Peyer's patch (tissue), 4 donors: ENCODE data around the gene ASCC1. TPM values are rescaled to one million over a fixed set of nuclear protein-coding genes. Genes with fewer than 3 reads are reported as not detected.

ENCODE experiments used
- DNase-seq, 3 donors: peaks; one replicate each; pipeline ENCODE4 v3.0.0-alpha.2; 2017 to 2019
- H3K27ac ChIP-seq, 4 donors: fragments of 200-600 bp; sonication (generic); one replicate each; pipeline ENCODE4 v1.5.1; 2016 to 2019
- H3K27me3 ChIP-seq, 2 donors: fragments of 200-600 bp; sonication (generic); one replicate each; pipeline ENCODE4 v1.5.1; 2019
- H3K36me3 ChIP-seq, 3 donors: fragments of 200-600 bp; sonication (generic); one replicate each; pipeline ENCODE4 v1.5.1; 2016 to 2019
- H3K4me1 ChIP-seq, 4 donors: fragments of 200-600 bp; sonication (generic); one replicate each; pipeline ENCODE4 v1.5.1; 2016 to 2019
- H3K4me3 ChIP-seq, 4 donors: fragments of 200-600 bp; sonication (generic); 1 replicate in 3 of 4; 2 replicates in 1 of 4; pipeline ENCODE4 v1.5.1; 2016 to 2019; ENCODE audit warnings: mild to moderate bottlenecking in 1 of 4
- H3K9me3 ChIP-seq, 4 donors: fragments of 200-600 bp; sonication (generic); one replicate each; pipeline ENCODE4 v1.5.1; 2016 to 2019; ENCODE audit warnings: mild to moderate bottlenecking in 1 of 4
- POLR2A ChIP-seq, 2 donors: fragments of 450-650 bp; IDR thresholded peaks; one replicate each; pipeline ENCODE4 v1.5.1; 2017; ENCODE audit warnings: antibody characterized with exemption in 2 of 2, mild to moderate bottlenecking in 2 of 2, moderate library complexity in 2 of 2
- total RNA-seq, 4 donors: library from RNA; depleted of rRNA; stranded (reverse); fragments of >200 nt; gene quantifications; one replicate each; pipeline ENCODE4 v1.1.0, GENCODE V29; 2016
- TF ChIP-seq, protein P1 (sequence below), 6 experiments: fragments of 450-650 bp in 4 of 6; fragments of 200-600 bp in 2 of 6; sonication (generic) in 1 of 6; IDR thresholded peaks; one replicate each; pipeline ENCODE4 v1.5.1; 2017 to 2019; ENCODE audit warnings: antibody characterized with exemption in 6 of 6, mild to moderate bottlenecking in 3 of 6, moderate library complexity in 1 of 6

ASCC1 gene
- total RNA-seq, 4 donors from 2014 or later: 9.7 to 48.7 (median 21.5) TPM

DNA sequence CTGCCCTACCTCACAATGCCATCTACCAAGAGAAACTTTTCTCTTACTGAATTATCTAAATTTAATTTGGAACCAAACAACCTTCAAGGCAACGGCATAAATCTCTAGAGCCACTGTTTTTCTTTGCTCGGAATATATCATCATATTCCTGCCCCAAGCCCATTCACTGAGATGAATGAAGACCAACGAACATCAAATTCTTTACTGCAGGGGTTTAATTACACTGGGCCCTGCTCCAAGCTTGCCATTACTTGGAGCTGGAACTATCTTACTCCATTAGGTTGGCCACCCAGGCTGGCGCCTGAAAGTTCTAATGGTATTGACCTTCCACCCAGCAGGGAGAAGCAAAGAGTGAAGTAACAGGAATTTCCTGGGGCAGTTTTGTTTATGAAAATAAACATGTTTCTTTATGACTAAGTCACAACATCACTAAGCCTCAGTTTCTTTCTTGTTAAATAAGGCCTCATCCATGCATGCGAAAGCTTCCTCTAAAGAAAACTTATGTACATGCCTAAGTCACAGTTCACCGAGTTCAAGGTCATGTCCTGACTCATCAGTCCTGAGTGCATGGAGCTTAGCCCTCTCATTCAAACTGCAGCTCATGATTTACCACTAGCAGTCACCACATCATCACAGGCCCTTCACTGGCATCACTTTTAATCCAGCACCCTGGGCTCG, 42.3 kb downstream of the ASCC1 start:
- Histone ChIP-seq H3K27me3 (no peaks in the 10 kb centered on the region), H3K9me3 (no peaks in the 10 kb centered on the region), H3K27ac (no peak overlapping the region), H3K4me1 (no peaks in the 10 kb centered on the region), H3K36me3 (peaks cover 0 to 6% (median 0%) of the 10 kb centered on the region in 3 donors), H3K4me3 (no peak overlapping the region)
- TF ChIP-seq, protein P1, sequence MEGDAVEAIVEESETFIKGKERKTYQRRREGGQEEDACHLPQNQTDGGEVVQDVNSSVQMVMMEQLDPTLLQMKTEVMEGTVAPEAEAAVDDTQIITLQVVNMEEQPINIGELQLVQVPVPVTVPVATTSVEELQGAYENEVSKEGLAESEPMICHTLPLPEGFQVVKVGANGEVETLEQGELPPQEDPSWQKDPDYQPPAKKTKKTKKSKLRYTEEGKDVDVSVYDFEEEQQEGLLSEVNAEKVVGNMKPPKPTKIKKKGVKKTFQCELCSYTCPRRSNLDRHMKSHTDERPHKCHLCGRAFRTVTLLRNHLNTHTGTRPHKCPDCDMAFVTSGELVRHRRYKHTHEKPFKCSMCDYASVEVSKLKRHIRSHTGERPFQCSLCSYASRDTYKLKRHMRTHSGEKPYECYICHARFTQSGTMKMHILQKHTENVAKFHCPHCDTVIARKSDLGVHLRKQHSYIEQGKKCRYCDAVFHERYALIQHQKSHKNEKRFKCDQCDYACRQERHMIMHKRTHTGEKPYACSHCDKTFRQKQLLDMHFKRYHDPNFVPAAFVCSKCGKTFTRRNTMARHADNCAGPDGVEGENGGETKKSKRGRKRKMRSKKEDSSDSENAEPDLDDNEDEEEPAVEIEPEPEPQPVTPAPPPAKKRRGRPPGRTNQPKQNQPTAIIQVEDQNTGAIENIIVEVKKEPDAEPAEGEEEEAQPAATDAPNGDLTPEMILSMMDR (IDR thresholded peaks at IDR 0.05): no peak
- TF ChIP-seq POLR2A (IDR thresholded peaks at IDR 0.05): no peak
- DNase-seq: no peak

DNA sequence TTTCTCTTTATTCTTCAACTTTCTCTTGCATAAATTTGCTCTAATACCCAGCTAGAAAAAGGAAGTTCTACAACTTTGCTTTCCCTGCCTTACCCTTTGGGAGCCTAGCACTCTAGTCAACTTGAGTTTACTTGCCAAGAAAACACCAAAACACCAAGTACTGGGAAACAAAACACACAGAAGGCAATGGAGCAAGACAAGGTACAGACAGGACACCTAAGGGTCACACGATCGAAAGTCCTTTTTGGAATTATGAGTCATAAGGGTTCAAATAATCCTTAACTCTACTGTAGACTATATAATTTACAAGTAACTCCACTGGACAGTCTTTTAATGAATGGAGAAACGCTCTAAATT, 42.8 kb downstream of the ASCC1 start:
- Histone ChIP-seq H3K27ac (no peak overlapping the region), H3K27me3 (no peaks in the 10 kb centered on the region), H3K4me1 (no peaks in the 10 kb centered on the region), H3K4me3 (no peak overlapping the region), H3K9me3 (no peaks in the 10 kb centered on the region), H3K36me3 (peaks cover 0 to 2% (median 0%) of the 10 kb centered on the region in 3 donors)
- no peak for DNase-seq
- TF ChIP-seq, protein P1 (IDR thresholded peaks at IDR 0.05): no peak
- TF ChIP-seq POLR2A (IDR thresholded peaks at IDR 0.05): no peak

DNA sequence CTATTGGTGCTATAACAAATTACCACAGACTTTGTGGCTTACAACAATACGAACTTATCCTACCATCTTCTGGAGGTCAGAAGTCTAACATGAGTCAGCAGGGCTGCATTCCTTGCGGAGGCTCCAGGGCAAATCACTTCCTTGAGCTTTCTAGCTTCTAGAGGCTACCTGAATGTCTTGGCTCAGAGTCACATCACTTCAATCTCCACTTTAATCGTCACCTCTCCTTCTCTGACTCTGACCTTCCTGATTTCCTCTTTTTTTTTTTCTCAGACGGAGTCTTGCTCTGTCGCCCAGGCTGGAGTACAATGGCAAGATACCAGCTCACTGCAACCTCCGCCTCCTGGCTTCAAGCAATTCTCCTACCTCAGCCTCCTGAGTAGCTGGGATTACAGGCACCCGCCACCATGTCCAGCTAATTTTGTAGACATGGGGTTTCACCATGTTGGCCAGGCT, 44.9 kb downstream of the ASCC1 start:
- peak overlapping the region in 3 of 4 donors; percentile 60 to 78 (median 69) for H3K27ac ChIP-seq
- peak in 2 of 3 donors; percentile 63 to 82 for DNase-seq
- no peaks in the 10 kb centered on the region for H3K27me3 ChIP-seq

DNA sequence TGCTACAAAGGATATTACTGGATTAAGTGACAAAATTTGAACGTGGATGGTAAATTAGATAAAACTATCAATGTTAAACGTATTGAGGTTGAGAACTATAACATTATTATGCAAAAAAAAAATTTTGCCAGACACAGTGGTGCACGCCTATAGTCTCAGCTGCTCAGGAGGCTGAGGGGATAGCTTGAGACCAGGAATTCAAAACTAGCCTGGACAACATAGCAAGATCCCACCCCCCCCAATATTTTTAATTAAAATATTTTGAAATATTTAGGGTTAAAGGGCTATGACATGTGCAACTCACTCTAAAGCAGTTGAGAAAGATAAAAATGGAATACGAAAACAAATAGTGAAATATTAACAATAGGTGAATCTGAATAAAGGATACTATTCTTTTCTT, 45.3 kb downstream of the ASCC1 start:
- DNase-seq: no peak
- Histone ChIP-seq H3K27ac (peak overlapping the region in 3 of 4 donors; percentile 60 to 78 (median 69)), H3K4me3 (no peak overlapping the region), H3K4me1 (no peaks in the 10 kb centered on the region), H3K27me3 (no peaks in the 10 kb centered on the region), H3K36me3 (no peaks in the 10 kb centered on the region), H3K9me3 (no peaks in the 10 kb centered on the region)
- no peak for TF ChIP-seq POLR2A (IDR thresholded peaks at IDR 0.05)
- TF ChIP-seq, protein P1 (IDR thresholded peaks at IDR 0.05): no peak

More for the DNA sequence above, 44.9 kb downstream of the ASCC1 start:
- no peaks in the 10 kb centered on the region for H3K36me3 ChIP-seq
- no peak overlapping the region for H3K4me3 ChIP-seq
- H3K9me3 ChIP-seq: no peaks in the 10 kb centered on the region
- TF ChIP-seq, protein P1 (IDR thresholded peaks at IDR 0.05): peak in 1 of 6 experiments; percentile 2
- no peak for TF ChIP-seq POLR2A (IDR thresholded peaks at IDR 0.05)
- no peaks in the 10 kb centered on the region for H3K4me1 ChIP-seq

DNA sequence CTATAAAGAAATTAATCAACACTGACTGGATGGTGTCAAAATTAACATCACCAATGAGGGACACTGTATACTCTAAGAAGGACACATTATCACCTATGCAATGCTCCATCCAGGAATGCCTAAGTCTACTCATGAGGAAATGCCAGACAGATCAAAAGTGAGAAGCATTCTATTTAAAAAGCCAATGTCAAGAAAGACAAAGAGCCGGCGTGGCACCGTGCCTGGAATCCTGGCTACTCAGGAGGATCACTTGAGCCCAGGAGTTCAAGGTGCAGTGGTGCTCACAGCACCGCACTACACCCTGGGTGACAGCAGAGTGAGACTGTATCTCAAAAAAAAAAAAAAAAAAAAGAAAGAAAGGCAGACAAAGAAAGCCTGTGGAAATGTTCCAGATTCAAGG, 45.8 kb downstream of the ASCC1 start:
- H3K36me3 ChIP-seq: no peaks in the 10 kb centered on the region
- no peak for TF ChIP-seq POLR2A (IDR thresholded peaks at IDR 0.05)
- TF ChIP-seq, protein P1 (IDR thresholded peaks at IDR 0.05): no peak
- no peaks in the 10 kb centered on the region for H3K4me1 ChIP-seq
- peak overlapping the region in 3 of 4 donors; percentile 60 to 78 (median 69) for H3K27ac ChIP-seq
- no peaks in the 10 kb centered on the region for H3K9me3 ChIP-seq
- DNase-seq: peak in 2 of 3 donors; percentile 84 to 87
- H3K4me3 ChIP-seq: no peak overlapping the region
- H3K27me3 ChIP-seq: no peaks in the 10 kb centered on the region
